HG03139 (cell line): ENCODE data around the gene A2M.

ENCODE experiments used
- ATAC-seq: cut with Tn5 transposase; IDR thresholded peaks from one replicate; pipeline ENCODE4 v1.9.1; 2021; ENCODE audit not compliant: unreplicated experiment

A2M gene

DNA sequence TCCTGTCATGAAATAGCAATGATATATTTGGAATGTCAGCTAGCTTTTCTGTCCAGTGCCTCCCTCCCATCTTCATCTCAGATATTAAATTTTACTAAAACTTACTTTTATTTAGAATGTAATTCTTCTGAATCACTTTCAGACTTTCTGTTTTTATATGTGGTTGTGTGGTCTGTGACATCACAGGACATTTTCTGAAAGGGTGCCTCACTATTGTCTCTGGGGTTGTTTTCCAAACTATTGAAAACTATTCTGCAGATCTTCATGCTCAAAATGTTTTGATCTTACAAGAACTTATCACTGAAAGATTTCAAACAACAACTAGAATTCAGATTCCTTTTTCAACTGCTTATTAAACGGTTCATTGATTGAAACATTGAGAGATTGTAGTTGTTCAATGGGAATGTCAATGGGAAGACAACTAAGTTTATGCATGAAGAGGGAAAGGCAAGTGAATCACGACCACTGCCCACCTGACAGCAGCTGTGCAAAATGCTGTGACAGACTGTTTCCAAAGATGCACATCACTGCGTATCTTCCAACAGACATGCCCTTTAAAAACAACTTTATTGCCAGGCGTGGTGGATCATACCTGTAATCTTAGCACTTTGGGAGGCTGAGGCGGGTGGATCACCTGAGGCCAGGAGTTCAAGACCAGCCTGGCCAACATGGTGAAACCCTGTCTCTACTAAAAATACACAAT is 75.1 kb downstream of the A2M start:
- ATAC-seq, result no peak

DNA sequence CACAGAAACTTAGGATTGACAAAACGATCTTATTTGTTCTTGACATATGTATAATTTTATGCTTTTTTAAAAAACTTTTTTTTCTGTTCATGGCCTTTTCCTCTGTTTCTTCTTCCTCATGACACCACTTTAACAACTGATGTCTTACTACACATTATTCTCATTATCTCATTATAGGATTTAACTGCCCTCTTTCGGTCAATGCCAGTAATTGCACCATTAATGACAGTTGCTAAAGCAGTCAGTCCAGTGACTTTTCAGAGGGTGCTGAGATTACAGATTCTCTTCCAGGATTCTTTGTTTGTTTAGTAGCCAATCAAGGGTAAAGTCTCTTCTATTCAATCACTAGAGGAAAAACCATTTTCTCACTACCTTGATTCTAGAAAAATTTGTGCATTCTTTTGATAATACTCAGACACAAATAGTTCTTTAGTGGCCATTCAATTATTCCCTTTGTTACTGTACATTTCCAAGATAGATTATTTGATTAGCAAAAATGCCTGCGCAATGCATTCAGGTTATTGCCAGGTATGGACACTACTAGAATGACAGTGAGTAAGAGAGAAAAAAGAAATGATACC is 76.2 kb downstream of the A2M start:
- ATAC-seq, result no peak

DNA sequence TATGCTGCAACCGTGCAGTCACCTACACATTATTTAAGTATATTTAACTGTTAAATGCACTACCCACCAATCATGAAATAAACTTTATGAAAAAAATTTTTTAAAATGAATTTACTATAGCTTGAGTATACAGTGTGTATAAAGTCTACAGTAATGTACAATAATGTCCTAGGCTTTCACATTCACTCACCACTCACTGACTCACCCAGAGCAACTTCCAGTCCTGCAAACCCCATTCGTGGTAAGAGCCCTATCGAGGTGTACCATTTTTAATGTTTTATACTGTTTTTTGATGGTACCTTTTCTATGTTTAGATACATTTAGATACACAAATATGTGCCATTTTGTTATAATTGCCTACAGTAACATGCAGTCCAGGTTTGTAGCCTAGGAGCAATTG is 78.3 kb downstream of the A2M start:
- no peak for ATAC-seq

DNA sequence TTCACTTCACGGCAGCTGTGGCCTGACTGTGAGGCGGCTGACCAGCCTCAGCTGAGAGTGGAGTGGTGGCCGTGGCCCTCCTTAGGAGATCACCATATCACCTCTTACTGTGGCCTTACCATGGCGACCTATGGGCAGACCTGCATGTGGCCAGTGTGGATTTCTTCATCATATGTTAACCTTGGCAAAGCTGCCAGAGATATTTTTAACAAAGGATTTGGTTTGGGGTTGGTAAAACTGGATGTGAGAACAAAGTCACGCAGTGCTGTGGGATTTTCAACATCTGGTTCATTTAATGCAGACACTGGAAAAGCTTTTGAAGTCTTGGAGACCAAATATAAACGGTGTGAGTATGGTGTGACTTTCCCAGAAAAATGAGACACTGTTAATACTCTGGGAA is 79.5 kb downstream of the A2M start:
- no peak for ATAC-seq

DNA sequence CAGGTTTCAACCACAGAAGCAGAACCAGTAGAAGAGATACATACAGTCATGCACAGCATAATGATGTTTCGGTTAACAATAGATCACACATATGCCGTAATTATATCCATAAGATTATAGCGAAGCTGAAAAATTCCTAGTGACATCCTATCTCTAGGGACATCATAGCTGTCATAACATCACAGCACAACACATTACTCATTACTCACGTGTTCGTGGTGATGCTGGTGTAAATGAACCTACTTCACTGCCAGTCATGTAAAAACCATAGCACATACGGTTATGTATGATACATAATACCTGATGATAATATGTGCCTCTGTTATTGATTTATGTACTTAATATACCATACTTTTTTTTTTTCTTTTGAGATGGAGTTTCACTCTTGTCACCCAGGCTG is 81.6 kb downstream of the A2M start:
- no peak for ATAC-seq

DNA sequence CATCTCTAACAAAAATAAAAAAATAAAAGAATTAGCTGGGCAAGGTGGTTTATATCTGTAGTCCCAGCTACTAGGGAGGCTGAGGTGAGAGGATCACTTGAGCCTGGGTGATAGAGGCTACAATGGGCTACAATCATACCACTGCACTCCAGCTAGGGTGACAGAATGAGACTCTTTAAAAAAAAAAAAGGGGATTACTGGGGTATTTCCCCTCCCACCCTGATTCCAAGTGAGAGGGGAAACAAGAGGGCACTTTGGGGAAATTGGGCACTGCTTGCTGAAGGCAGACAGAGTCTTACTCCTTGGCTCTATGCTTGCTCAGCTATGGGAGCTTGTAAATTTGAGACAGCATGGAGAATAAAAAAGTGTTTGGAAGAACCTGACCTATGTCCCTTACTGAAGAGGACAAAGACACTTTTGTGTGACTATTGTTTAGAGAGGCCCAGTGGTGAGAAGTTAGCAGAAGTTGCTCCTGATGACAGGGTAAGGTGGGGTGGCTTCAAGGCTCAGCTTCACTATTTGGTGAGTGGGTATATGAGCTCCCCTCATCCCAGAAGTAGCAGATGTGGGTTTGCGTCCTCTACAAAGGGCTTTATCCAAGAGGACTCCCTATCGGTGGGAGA is 82.3 kb downstream of the A2M start:
- ATAC-seq, result no peak

DNA sequence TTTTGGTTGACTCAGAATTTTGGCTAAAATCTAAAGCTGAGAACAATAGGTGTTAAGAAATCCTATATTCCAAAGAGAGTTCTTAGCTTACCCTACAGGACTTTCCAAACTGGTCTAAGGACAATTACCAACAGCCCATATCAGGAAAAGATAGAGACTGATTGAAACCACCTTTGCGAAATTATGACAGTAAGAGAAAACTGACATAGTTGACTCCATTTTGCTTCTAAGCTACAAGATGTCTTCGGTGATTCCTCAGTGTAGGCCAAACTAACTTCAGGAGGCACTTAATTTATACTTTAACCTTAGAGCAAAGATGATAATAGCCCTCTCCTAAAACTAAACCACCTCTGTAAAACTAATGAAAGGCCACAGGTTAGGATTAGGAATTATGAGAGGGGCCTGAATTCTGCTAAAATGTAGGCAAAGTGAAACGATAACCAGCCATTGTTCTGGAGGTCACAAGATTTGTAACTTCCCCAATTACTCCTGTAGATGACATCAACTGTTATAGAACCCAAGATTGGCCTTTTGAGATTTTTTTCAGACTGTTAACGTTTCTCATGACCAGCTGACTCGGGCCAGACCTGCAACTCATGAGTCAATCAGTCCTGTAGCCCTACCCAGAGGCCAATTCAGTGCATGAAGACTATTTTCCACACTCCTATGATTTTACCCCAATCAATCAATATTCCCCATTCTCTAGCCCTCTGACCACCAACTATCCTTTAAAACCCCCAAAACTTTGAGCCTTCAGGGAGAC is 83.3 kb downstream of the A2M start:
- no peak for ATAC-seq

DNA sequence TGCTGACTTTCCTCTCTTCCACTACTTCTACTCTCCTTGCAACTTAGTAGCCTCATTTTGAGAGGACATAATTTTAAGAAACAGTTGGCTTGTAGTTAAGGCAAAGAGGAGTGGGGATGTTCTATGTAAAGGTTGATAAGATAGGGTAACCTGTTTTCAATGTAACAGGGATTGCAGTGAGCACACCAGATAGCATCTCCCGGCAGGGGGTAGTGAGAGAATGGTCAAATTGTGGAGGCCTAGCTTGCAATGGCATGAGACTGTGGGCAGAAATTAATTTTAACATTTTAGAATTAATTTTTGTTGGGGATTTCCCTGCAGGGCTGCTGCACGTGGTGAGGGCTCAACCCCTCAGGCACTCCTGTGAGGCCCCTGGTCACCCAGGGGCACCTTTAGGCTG is 84.9 kb downstream of the A2M start:
- no peak for ATAC-seq

DNA sequence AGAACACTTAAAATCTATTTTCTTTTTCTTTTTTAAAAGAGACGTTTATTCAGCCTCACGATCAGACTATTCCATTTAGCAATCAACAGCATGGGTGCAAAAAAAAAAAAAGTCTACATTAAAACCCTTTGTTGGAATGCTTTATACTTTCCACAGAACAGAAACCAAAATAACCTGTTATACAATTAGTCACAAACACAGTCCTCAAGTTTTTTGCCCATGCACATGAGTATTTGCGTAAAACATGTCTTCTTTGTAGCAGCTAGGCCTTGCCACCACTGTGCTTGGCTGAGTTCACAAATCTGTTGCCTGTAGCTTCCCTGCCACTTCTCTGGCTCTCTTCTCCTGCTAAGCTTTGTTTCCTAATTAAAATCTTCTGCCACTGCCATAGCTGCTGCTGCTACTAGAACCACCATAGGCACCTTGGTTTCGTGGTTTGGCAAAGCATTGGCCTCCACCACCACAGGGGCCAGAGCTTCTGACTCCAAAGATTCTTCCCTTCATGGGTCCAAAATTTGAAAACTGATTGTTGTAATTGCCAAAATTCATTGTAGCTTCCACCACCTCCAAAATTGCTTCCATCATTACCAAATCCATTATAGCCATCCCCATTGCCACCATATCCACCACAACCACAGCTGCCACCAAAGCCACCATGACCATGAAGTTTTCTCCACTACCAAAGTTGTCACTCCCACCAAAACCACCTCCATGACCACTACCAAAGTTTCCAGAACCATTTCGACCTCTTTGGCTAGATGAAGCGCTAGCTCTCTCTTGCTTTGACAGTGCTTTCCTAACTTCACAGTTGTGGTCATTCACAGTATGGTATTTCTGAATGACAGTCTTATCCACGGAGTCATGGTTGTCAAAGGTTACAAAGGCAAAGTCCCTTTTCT is 88.3 kb downstream of the A2M start:
- ATAC-seq, result no peak

DNA sequence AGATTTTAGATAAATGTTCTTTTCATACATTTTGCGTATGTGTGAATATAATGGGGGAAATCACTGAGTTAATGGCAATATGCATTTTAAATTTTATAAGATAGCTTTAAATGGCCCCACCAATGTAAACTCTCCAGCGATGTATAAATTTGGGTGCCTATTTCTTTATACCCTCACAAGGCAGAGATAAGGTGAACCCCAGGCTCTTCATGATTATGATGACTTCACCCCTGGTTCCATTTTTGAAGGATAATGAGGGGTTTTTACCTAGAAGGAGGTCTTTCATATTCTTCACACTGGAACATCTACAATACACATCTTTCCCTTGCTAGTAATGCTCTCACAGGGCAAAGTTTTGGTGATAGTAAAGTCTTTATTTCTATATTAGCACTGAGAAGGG is 91.2 kb downstream of the A2M start:
- ATAC-seq, result no peak

DNA sequence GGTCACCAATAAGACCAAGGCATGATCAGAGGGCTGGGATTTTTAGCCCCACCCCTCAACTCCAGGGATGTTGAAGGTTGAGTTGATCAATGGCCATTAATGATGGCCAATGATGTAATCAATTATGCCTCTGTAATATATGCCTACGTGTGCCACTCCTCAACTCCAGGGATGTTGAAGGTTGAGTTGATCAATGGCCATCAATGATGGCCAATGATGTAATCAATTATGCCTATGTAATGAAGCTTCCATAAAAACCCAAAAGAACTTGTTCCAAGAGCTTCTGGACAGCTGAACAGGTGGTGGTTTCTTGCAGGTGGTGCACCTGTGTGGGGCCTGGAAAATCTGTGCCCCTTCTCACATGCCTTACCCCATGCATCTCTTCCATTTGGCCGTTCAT is 93.1 kb downstream of the A2M start:
- ATAC-seq, result no peak
